Fibroblast of lung (primary cell): ENCODE data around the gene CAMSAP2.

Source experiments
- CTCF ChIP-seq, 2 donors: IDR thresholded peaks in 1 of 2; conservative IDR thresholded peaks in 1 of 2; 1 replicate in 1 of 2; 2 replicates in 1 of 2; pipeline ENCODE4 v1.5.1; 2011 to 2012; ENCODE audit warnings: low read length in 2 of 2, control low read depth in 1 of 2, inconsistent platforms in 1 of 2, low read depth in 1 of 2, mild to moderate bottlenecking in 1 of 2
- EZH2 ChIP-seq: IDR thresholded peaks from 2 replicates; pipeline ENCODE4 v1.5.1; 2012; ENCODE audit warnings: low read length, control low read depth, mild to moderate bottlenecking; ENCODE audit errors: missing control alignments

- TF ChIP-seq CTCF (conservative IDR thresholded peaks at IDR 0.05 in 1 of 2, IDR thresholded peaks at IDR 0.05 in 1 of 2; ENCODE audit: low read depth in 1 of 2, low read length in 2 of 2) (no peak), EZH2 (no peak)
These were observed 131.2 kb downstream of the CAMSAP2 start for GRCh38 chr1:200869753-200870391.
